GM11168 (cell line): ENCODE results near the gene BCAS3.
"Not testable (repeated sequence)": the region's sequence is repeated elsewhere in the genome, so short reads cannot be mapped to it uniquely, and the experiment has no call there.

Experiments
- in situ Hi-C: fragments of 300-500 bp; cut with MboI; formaldehyde crosslinking; loops from one replicate; pipeline ENCODE4 v1.12.0; 2022; ENCODE audit warnings: low sequenced_read_pairs; ENCODE audit not compliant: unreplicated experiment

Gene BCAS3

DNA sequence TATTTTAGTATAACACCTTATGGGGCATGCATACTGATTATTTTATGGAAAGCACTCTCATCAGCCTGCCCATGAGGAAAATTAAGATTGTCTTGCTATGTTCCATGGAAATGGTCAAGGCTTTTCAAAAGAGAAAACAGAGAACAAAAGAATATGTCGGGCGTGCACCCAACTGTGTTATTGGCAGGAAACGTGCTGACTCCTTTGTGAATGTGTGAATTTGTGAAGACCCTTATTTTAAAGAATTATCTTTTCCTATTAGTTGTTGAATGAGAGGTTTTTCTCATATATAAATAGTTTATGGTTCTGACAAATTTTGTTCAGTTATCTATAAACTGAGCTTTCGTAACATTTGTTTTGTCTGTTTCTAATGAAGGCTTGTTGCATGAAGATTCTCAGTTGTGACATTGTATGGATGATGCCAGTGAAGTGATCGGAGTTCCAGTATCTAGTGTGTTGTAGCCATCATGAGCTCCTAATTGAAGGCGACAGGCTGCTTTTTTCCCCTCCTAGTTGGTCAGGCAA, 180.0 kb downstream of the BCAS3 start:
- in situ Hi-C loops, result no loop called here

DNA sequence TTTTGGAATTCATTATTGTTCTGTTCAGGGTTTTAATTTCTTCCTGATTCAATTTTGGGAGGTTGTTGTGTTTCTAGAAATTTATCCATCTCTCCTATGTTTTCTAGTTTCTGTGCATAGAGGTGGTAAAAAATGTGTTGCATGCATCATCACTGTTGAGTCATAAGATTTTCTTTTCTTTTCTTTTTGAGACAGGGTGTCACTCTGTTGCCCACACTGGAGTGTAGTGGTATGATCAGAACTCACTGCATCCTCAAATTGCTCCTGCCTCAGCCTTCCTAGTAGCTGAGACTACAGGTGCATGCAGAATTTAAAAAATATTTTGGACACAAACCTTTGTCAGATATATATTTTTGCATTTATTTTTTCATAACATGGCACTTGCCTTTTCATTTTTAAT, 184.8 kb downstream of the BCAS3 start:
- in situ Hi-C loops, result no loop called here

DNA sequence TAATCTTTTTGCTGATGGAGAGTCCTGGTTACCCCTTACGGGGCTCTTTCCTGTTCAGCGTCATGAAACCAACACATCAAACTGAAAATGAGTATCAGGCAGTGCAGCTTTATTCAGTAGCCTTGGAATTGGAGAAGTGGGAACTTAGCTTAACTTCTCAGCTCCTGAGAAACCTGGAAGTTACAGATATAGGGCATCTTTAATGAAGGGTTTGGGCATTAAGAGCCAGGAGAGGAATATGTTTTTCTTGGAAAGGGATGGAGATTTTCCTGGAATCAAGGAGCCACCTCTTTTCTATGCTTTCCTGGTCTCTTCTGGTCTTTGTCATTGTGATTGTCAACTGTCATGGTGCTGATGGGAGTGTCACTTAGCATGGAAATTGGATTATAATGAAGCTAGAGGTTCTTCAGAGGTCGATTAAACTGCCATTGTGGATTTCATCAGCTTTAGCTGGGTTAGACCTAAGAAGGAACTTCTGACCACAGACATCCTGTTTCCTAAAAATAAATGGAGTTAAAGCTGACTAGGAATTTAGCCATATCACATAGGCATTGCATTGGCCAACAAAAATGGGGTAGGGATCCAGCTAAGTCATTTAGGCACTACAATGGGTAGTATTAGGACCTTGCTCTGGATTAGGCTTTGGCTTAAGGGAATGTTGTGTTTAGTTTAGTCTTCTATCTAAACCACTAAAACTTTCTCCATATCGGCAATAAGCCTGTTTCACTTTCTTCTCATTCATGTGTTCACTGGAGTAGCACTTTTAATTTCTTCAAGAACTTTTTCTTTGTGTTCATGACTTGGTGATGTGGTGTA, 186.4 kb downstream of the BCAS3 start:
- in situ Hi-C loops, result no loop called here

DNA sequence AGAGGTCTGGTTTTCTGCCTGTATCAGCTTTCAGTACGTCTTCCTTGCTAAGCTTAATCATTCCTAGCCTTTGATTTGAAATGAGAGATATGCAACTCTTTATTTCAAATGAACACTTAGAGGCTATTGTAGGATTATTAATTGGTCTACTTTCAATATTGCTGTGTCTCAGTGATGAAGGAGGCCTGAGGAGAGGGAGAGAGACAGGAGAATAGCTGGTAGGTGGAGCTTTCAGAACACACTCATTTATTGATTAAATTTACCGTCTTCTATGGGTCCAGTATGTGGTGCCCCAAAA, 187.0 kb downstream of the BCAS3 start:
- in situ Hi-C loops, result no loop called here

DNA sequence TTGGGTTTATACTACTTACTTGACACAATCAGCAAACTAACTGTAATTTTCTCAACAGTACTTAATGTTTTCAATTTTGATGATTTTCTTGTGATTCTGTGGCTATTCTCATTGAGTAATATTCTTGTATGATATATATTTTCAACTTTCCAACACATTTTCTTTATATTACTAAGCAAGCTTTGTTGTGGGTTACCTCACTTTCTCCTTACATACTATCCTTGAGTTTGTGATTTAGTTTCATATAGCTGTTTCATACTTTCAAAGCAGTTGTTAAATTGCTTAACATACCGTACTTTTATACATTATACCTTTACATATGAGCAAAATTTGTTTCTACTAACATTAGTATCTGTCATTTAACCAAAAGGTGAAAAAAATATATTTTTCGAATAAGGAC, 197.1 kb downstream of the BCAS3 start:
- in situ Hi-C loops, result no loop called here

DNA sequence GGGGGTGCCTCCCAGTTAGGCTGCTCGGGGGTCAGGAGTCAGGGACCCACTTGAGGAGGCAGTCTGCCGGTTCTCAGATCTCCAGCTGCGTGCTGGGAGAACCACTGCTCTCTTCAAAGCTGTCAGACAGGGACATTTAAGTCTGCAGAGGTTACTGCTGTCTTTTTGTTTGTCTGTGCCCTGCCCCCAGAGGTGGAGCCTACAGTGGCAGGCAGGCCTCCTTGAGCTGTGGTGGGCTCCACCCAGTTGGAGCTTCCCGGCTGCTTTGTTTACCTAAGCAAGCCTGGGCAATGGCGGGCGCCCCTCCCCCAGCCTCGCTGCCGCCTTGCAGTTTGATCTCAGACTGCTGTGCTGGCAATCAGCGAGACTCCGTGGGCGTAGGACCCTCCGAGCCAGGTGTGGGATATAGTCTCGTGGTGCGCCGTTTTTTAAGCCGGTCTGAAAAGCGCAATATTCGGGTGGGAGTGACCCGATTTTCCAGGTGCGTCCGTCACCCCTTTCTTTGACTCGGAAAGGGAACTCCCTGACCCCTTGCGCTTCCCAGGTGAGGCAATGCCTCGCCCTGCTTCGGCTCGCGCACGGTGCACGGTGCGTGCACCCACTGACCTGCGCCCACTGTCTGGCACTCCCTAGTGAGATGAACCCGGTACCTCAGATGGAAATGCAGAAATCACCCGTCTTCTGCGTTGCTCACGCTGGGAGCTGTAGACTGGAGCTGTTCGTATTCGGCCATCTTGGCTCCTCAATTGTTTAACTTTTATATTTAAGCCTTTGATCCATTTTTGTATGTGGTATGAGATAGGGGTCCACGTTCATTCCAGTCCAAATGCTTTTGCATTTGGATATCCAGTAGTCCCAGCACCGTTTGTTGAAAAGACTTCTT, 209.3 kb downstream of the BCAS3 start:
- in situ Hi-C loops, result not testable (repeated sequence)

DNA sequence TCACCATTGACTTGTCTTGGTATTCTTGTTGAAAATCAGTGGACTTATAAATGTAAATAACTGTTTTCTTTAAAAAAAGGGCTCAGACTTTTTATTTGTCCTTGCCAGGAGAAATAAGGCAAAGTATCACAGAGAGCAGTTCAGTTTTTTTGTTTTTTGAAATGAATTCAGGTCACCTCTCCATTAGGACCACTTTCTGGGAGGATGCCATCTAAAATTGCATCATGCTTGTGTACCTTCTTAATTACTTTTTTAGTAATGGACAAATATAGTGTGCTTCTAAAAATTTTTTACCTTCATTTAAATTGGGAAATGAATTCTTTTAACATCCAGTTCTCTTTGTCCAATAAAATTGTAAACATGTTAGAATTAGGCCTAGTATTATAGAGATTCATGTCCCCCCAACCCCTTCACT, 210.0 kb downstream of the BCAS3 start:
- in situ Hi-C loops, result no loop called here

DNA sequence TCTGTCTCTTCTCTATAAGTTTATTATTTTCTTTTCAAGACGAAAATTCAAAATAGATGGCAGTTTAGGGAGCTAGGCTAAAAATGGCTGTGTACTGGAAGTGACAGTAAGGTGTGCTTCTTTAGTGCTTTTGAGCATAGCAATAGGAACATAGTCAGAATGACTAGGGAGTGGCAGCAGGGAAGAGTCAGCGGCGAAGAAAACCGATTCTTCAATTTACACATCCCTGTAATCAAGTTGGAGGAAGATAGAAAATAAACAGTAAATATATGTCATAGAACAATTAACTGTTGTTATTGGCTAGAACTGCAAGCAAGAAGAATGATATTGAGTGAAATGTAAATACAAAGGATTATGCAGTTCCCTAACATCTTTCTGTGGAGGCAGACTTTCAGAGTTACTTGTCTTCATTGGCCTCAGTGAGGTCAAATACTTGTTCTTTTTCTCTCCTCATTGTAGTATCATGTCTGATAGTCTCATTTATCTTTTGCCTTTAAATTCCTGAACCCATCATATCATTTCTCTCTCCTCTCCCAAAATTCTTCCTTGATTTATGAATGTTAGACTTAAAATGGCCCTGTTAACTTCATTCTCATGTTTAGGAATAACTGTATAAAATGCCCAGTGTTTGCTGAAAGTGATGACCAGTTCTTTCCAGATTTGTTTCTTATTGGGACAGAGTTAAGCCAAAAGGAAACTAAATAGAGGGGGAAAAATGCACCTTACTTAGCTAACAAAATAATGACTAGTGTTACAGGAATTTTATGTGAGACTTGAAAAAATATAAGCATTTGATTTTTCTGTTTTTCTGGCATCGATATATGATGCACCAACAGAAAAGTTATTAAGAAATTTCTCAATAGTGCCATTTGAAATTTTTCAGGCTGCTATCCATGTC, 211.4 kb downstream of the BCAS3 start:
- in situ Hi-C loops, result no loop called here

DNA sequence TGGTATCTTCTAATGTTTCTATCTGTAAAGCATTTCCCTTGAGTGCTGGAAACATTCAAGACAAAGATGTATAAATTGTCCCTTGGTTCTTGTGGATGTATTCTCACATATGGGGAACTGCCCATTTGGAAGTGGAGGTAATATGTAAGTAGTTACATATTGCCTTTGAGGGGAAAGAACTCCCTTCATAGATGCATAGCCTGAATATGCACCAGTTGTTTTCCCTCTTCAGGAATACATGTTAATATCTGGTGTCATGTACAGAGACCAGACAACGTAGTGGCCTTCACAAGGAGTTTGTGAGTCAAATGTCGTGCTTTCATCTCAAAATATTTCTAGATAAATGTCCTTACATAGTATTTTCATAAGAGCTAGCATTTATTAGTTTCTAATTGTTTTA, 213.5 kb downstream of the BCAS3 start:
- in situ Hi-C loops, result no loop called here

DNA sequence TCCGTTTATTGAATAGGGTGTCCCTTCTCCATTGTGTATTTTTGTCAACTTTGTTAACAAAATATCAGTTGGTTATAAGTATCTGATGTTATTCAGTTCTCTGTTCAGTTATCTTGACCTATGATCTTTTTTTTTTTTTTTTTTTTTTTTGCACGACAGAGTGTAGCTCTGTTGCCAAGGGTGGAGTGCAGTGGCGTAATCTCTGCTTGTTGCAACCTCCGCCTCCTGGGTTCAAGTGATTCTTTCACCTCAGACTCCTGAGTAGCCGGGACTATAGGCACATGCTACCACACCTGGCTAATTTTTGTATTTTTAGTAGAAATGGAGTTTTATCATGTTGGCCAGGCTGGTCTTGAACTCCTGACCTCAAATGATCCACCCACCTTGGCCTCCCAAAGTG, 215.8 kb downstream of the BCAS3 start:
- in situ Hi-C loops, result no loop called here

DNA sequence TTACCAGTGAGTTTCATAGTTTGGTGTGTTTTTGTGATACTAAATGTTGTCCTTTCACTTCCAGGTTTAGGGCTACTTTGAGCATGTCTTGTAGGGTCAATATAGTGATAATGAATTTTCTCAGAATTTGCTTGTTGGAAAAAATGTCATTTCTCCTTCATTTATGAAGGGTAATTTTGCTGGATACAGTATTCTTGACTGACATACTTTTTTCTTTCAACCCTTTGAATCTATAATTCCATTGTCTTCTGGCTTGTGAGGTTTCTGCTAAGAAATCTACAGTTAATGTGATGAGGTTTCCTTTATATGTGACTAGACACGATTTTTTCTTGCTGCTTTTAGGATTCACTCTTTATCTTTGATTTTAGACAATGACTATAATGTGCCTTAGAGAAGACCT, 219.3 kb downstream of the BCAS3 start:
- in situ Hi-C loops, result no loop called here

DNA sequence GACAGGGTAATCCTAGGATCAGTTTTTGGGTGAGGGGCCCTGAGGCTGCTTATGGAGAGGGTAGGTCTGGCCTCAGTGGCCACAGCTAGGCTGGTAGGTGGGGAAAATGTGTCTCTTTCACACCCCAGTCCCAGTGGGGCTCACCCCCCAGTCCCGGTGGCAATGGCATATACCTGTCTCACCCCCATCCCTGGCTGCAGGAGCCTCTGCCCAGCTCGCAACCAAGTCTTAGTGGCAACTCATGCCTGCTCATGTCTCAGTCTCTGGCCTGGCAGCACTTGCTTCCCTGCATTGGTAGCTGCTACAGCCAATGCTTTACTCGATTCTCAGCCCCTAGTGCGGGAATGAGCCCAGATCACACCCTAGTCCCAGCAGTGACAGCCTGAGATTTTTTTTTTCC, 221.5 kb downstream of the BCAS3 start:
- in situ Hi-C loops, result no loop called here

DNA sequence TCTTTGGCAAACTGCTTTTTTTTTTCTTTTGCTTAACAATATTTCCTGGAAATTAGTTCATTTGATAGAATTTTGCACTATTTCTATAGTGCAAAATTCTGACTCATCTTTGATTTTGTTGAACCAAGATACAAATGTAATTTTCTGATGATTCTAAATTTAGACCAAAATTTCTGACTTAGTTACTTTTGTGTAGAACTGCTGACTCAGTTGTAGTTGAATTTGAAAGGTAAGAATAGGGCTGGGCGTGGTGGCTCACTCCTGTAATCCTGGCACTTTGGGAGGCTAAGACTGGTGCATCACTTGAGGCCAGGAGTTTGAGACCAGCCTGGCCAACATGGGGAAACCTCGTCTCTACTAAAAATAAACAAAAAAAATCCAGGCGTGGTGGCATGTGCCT, 223.0 kb downstream of the BCAS3 start:
- in situ Hi-C loops, result no loop called here

DNA sequence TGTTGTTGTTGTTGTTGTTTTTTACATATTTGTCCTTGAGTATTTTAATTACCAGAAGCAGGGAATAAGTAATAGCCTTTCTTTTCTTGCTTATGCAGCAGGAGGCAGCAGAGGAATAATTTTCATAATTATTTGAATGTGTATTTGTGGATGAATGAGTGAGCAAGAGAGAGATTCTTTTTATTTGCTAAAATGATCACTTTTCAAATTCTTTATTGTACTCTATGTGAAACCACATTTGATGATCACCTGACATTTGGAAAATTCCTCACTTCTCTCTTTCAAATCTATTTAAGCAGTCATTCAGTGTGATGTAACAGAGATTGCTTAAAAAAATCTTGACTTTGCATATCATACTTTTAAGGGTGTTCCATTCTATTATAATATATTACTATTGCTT, 223.6 kb downstream of the BCAS3 start:
- in situ Hi-C loops, result no loop called here

DNA sequence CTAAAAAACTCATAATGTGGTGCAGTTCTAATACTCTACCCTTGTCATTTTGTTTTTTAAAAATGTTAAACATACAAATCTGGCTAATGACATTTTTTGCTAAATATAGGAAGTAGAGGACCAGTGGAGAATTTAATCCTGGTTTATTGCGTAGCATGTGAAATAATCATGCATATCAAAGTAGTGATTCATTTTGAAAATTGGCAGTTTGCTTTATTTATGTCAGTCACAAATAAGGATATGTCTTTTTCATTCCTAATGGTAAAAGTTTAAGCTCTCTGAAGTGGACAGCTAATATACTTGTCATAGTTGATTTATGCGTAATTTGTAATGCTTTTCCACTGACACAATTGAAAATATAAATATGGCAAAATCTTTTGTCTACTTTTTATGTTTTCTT, 224.2 kb downstream of the BCAS3 start:
- in situ Hi-C loops, result no loop called here

DNA sequence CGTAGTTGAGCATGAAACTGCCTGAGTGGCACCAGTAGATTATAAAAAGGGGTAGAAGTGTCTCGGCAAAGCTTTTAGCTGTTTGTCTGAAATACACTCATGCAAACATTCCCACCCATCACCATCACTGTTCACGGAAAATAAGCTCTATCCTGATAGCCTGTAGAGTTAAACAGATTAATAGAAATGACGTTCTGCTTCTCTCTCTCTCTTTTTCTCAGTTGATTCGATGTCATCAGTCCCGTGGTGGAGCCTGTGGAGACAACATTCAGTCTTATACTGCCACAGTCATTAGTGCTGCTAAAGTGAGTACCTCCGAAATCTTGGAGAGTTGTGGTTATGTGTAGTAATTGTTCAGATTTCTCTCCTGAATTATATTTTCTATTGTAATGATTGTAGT, 224.7 kb downstream of the BCAS3 start:
- in situ Hi-C loops, result no loop called here

DNA sequence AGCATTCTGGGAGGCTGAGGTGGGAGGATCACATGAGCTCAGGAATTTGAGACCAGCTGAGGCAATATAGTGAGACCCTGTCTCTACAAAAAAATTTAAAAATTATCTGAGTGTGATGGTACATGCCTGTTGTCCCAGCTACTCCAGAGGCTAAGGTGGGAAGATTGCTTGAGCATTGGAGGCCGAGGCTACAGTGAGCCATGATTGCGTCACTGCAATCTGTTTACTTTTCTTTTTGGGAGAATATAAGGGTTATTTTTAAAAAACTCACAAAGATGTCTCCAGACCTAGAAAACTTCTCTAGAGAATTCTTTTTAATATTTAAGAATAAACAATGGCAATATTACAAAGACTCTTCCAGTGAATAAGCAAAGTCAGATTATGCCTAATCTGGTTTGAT, 226.9 kb downstream of the BCAS3 start:
- in situ Hi-C loops, result no loop called here

DNA sequence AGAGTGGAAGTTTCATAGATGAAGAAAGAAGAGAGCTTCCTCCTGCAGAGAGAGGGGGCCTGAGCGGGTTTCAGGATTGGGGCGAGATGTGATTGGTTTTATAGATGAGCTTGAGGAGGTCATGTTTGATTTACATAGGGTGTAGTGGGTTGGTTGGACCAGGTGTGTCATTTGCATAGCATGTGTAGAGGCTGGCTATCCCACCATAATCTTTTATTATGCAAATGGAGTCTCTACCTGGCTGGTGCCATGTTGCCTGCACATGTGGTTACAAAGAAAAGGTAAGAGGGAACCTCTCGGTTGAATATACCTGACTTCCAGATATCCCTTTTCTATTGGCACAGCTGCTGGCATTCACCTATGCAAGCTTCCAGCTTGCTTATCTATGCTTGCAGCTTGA, 228.1 kb downstream of the BCAS3 start:
- in situ Hi-C loops, result no loop called here

DNA sequence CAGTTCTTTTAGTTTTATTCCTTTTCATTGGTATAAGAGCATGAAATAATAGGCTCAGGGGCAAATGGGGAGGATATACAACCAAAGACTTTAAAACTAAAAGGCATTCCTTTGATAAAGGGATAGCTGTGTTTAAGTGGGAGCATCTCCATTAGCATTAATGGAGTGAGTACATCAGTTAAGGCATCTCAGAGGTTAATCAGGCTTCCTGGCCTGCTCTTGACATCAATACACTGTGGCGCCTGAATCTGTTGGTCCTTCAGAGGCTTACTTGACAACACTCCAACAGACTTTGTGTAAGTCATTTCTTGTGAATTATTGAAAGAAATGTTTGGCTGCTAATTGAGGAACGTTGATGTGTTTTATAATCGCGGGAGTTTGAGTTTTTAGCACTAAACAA, 230.7 kb downstream of the BCAS3 start:
- in situ Hi-C loops, result no loop called here

DNA sequence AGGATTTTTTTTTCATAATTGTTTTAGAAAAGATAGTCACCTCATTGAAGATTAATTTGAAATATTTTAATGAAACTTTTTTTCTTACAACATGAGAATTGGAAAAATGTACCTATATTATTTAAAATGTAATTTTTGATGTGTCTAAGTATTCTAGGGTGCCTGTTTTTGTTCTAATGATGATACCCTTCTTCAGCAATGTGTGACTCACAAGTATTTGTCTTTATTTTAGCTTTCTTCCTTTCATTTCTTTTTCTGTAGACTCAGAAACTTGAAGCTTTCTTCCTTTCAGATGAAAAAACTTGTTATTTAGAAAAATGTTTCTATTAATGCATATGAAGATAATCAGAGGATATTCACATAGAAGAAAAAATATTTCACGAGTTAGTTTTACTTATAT, 231.8 kb downstream of the BCAS3 start:
- in situ Hi-C loops, result no loop called here

DNA sequence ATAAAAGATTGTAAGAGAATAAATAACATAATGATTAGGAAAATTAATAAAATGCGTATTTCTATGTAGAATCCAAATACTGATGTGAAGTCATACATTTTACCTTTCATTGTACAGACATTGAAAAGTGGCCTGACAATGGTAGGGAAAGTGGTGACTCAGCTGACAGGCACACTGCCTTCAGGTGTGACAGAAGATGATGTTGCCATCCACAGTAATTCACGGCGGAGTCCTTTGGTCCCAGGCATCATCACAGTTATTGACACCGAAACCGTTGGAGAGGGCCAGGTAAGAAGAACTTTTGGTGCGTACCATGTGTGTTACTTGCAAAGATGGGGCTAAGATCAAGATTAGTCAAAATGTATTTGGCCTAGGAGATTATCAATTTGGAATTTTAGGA, 232.8 kb downstream of the BCAS3 start:
- in situ Hi-C loops, result no loop called here
